Measurements from ENCODE around the gene RARB. TPM values are rescaled to one million over a fixed set of nuclear protein-coding genes. Genes with fewer than 3 reads are reported as not detected.

Gene RARB
- total and polyA plus RNA-seq, 3 donors from 2014 or later = 0.63 to 1.5 (median 0.99) TPM

DNA sequence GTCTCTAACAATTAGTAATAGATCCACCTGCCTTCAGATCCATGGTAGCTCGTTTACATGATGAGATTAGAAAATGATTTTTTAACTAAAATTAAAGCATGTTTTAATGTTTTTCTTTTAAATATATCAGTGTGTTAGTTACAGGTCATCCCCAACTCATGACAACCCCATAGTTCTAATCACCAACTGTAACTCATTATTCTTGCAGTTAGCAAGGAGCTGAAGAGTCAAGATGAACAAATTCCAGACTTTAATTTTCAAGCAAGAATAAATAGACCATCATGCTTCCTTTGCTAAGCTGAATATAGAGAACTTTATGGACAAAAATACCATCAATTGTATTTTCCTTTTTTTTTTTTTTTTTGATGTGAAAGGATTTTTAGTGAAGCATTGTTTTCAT lies 135.5 kb downstream of the RARB start:
- no peaks in the 10 kb centered on the region for H3K4me1 ChIP-seq
- H3K27ac ChIP-seq = no peak overlapping the region
- TF ChIP-seq CTCF (IDR thresholded peaks at IDR 0.05) = no peak
- TF ChIP-seq POLR2A (IDR thresholded peaks at IDR 0.05) = no peak
- 71 to 79% methylated on average over 1 of the region's 1 CpG for WGBS, 2 donors
- intact Hi-C loops (cut with DNase I; ENCODE audit: low total_unique reads) = no loop called here
- no peaks in the 10 kb centered on the region for H3K36me3 ChIP-seq (ENCODE audit: low read depth, missing control alignments)
- H3K4me3 ChIP-seq = no peak overlapping the region
- H3K27me3 ChIP-seq = no peaks in the 10 kb centered on the region
- DNase-seq = no peak
- no peaks in the 10 kb centered on the region for H3K9me3 ChIP-seq

- H3K36me3 ChIP-seq (ENCODE audit: low read depth, missing control alignments) = no peaks in the 10 kb centered on the region
- H3K4me1 ChIP-seq = no peaks in the 10 kb centered on the region
- no peaks in the 10 kb centered on the region for H3K9me3 ChIP-seq
- DNase-seq = no peak
- H3K4me3 ChIP-seq = no peak overlapping the region
- WGBS, 2 donors = 86 to 92% methylated on average over 4 of the region's 4 CpGs
- no peaks in the 10 kb centered on the region for H3K27me3 ChIP-seq
- TF ChIP-seq CTCF (IDR thresholded peaks at IDR 0.05) (no peak), POLR2A (IDR thresholded peaks at IDR 0.05) (no peak)
- intact Hi-C loops (cut with DNase I; ENCODE audit: low total_unique reads) = no loop called here
- no peak overlapping the region for H3K27ac ChIP-seq
These were observed 136.0 kb downstream of the RARB start for GRCh38 chr3:25564075-25564474.

DNA sequence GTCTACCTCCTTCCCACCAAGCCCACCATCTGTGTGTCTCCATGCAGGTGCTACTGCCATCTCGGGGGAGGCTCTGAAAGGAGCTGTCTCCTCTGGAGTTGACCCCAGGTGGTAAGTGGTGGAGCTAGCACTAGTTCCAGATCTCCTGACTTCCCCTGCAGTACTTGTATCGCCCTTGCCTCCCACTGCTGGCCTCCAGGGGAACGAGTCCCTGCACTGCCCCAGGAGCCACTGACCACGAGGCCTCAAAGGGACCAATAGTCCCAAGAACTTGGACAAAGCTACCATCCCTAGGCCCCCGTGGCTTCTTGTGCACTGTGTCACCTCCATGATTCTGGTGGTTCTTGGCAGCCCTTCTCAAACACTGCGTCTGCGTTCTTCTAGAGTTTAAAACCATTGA lies 137.7 kb downstream of the RARB start:
- TF ChIP-seq POLR2A (IDR thresholded peaks at IDR 0.05) (no peak), CTCF (IDR thresholded peaks at IDR 0.05) (no peak)
- Histone ChIP-seq H3K4me3 (no peak overlapping the region), H3K27ac (no peak overlapping the region), H3K9me3 (no peaks in the 10 kb centered on the region), H3K4me1 (no peaks in the 10 kb centered on the region), H3K36me3 (ENCODE audit: low read depth, missing control alignments) (no peaks in the 10 kb centered on the region), H3K27me3 (no peaks in the 10 kb centered on the region)
- intact Hi-C loops (cut with DNase I; ENCODE audit: low total_unique reads) = no loop called here
- DNase-seq = no peak
- 91 to 97% methylated on average over 7 of the region's 7 CpGs for WGBS, 2 donors

DNA sequence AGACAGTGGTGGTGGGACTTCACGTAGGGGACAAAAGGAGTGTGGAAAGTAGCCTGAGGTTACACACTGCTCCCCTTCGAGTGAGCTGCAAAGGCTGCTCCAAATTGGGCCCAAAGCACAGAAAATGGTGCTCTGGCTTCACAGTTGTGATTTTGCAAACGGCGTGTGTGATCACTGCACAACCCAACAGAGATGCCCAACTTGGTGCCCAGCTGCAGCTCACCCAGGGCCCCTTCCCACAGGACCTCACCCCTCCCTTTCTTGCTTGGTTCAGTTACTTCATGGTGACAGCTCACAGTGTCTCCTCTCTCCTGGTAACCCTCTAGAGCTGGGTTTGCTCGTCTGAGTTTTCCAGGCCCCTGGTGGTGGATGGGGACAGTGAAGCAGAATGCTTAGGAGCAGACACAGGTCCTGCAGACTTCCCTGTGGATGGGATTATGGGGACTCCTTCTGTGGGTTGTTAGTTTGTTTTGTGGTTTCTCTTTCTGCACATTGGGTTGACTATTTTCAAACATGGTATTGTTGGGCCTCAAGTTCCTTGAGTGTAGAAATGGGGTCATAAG lies 138.4 kb downstream of the RARB start:
- H3K36me3 ChIP-seq (ENCODE audit: low read depth, missing control alignments) = no peaks in the 10 kb centered on the region
- no peak overlapping the region for H3K27ac ChIP-seq
- intact Hi-C loops (cut with DNase I; ENCODE audit: low total_unique reads) = no loop called here
- TF ChIP-seq CTCF (IDR thresholded peaks at IDR 0.05) (no peak), POLR2A (IDR thresholded peaks at IDR 0.05) (no peak)
- no peaks in the 10 kb centered on the region for H3K4me1 ChIP-seq
- H3K4me3 ChIP-seq = no peak overlapping the region
- no peak for DNase-seq
- no peaks in the 10 kb centered on the region for H3K9me3 ChIP-seq
- 86 to 91% methylated on average over 5 of the region's 5 CpGs for WGBS, 2 donors
- H3K27me3 ChIP-seq = no peaks in the 10 kb centered on the region

- H3K4me1 ChIP-seq = no peaks in the 10 kb centered on the region
- TF ChIP-seq POLR2A (IDR thresholded peaks at IDR 0.05) (no peak), CTCF (IDR thresholded peaks at IDR 0.05) (no peak)
- no peaks in the 10 kb centered on the region for H3K9me3 ChIP-seq
- intact Hi-C loops (cut with DNase I; ENCODE audit: low total_unique reads) = no loop called here
- no peak overlapping the region for H3K4me3 ChIP-seq
- 95 to 96% methylated on average over 10 of the region's 10 CpGs for WGBS, 2 donors
- no peaks in the 10 kb centered on the region for H3K27me3 ChIP-seq
- no peak for DNase-seq
- no peaks in the 10 kb centered on the region for H3K36me3 ChIP-seq (ENCODE audit: low read depth, missing control alignments)
- H3K27ac ChIP-seq = no peak overlapping the region
These were observed 139.3 kb downstream of the RARB start for GRCh38 chr3:25567388-25567787.
